Fibroblast of mammary gland (primary cell): ENCODE measurements around the gene STX12.

Experiments used
- DNase-seq: peaks from one replicate; pipeline ENCODE4 v3.0.0-alpha.2; 2010; ENCODE audit warnings: low read depth
- H3K4me3 ChIP-seq: 2 replicates; pipeline ENCODE4 v1.5.1; 2011; ENCODE audit warnings: low read depth, mild to moderate bottlenecking, low read length, moderate library complexity; ENCODE audit not compliant: control insufficient read depth
- TF ChIP-seq, protein P1 (sequence below): conservative IDR thresholded peaks from 2 replicates; pipeline ENCODE4 v1.5.1; 2011; ENCODE audit warnings: low read depth, low read length, inconsistent platforms; ENCODE audit not compliant: control insufficient read depth, insufficient read depth

The STX12 gene

GRCh38 chr1:27861436-27861835 is 88.4 kb downstream of the STX12 start:
- no peak overlapping the region for H3K4me3 ChIP-seq
- DNase-seq, result no peak
- TF ChIP-seq, protein P1, sequence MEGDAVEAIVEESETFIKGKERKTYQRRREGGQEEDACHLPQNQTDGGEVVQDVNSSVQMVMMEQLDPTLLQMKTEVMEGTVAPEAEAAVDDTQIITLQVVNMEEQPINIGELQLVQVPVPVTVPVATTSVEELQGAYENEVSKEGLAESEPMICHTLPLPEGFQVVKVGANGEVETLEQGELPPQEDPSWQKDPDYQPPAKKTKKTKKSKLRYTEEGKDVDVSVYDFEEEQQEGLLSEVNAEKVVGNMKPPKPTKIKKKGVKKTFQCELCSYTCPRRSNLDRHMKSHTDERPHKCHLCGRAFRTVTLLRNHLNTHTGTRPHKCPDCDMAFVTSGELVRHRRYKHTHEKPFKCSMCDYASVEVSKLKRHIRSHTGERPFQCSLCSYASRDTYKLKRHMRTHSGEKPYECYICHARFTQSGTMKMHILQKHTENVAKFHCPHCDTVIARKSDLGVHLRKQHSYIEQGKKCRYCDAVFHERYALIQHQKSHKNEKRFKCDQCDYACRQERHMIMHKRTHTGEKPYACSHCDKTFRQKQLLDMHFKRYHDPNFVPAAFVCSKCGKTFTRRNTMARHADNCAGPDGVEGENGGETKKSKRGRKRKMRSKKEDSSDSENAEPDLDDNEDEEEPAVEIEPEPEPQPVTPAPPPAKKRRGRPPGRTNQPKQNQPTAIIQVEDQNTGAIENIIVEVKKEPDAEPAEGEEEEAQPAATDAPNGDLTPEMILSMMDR, result no peak

DNA sequence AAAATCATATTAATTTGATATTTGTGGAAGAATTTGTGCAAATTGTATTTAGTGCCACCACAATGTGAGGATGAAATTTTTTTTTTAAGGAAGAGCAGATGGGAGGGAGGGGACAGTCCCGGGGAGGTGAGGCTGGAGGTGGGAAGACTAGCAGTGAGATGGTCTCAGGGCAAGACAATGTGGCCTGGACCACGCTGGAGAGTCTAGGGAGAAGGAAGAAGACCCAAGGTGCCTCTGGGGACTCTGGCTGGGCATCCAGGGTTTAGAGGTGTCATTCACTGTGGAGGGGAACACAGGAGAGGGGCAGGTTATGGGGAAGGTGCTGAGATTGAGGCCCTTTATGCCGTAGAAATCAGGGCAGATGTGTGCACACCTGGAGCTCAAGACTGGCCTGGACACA is 89.0 kb downstream of the STX12 start:
- no peak for DNase-seq
- H3K4me3 ChIP-seq, result no peak overlapping the region
- TF ChIP-seq, protein P1, result no peak

DNA sequence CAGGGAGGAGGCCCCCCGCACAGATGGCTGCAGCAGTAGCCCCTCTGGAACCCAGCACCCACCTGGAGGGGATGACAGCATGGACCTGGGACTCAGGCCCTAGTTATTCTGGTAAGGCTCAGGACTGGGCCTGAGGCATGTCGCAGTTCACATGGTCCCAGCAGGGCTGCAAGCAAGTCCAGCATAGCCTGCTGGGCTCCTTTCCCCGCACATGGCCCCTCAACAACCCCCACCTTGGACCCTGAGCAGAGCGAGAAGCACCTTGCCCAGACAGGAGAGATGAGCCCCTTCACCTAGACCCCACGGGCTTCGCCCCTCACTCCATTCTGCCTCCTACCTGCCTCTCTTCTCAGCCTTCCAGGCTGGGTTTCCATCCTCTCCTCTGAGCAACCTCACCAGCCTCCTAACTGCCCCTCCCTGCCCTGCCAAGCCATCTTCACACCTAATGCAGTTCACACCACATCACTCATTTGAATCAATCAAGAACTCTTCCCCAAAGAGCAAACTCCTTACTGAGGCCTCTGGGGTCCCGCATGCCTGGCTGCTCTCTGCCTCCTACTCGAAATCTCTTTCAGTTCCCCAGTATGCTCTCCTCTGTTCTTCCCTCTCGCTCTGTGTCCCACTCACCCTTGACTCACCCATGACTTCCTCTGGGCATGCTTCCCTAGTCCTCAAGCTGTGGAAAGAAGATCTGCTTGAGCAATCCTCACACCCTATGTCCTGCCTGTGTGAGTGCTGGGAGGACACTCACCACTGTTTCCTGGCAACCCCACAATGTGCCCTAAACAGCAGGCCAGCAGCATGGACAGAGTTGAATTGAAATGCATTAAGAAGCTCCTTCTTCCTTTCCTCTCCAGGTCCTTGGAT is 89.9 kb downstream of the STX12 start:
- TF ChIP-seq, protein P1, result no peak
- DNase-seq, result peak; percentile 100

GRCh38 chr1:27863538-27863915 is 90.5 kb downstream of the STX12 start:
- TF ChIP-seq, protein P1, result no peak
- no peak for DNase-seq
- no peak overlapping the region for H3K4me3 ChIP-seq

More for the DNA sequence above, 89.9 kb downstream of the STX12 start:
- H3K4me3 ChIP-seq, result peak overlapping the region; percentile 12

- DNase-seq, result no peak
These were observed 91.4 kb downstream of the STX12 start for GRCh38 chr1:27864264-27864895.

DNA sequence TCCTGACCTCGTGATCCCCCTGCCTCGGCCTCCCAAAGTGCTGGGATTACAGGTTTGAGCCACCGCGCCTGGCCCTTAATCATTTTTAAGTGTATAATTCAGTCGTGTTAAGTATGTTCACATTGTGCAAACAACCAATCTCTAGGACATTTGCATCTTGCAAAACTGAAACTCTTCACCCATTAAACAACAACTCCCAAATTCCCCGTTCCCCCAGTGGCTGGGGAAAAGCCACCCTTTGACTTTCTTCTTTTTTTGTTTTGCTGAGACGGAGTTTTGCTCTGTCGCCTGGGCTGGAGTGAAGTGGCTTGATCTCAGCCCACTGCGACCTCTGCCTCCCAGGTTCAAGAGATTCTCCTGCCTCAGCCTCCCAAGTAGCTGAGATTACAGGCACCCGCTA is 92.8 kb downstream of the STX12 start:
- DNase-seq, result no peak
- H3K4me3 ChIP-seq, result no peak overlapping the region
- TF ChIP-seq, protein P1, result no peak

More at GRCh38 chr1:27864264-27864895, 91.4 kb downstream of the STX12 start:
- H3K4me3 ChIP-seq, result no peak overlapping the region
- TF ChIP-seq, protein P1, result no peak
